ENCODE measurements around the gene CNTNAP2.
"Not testable (repeated sequence)": the region's sequence is repeated elsewhere in the genome, so short reads cannot be mapped to it uniquely, and the experiment has no call there.

The CNTNAP2 gene

DNA sequence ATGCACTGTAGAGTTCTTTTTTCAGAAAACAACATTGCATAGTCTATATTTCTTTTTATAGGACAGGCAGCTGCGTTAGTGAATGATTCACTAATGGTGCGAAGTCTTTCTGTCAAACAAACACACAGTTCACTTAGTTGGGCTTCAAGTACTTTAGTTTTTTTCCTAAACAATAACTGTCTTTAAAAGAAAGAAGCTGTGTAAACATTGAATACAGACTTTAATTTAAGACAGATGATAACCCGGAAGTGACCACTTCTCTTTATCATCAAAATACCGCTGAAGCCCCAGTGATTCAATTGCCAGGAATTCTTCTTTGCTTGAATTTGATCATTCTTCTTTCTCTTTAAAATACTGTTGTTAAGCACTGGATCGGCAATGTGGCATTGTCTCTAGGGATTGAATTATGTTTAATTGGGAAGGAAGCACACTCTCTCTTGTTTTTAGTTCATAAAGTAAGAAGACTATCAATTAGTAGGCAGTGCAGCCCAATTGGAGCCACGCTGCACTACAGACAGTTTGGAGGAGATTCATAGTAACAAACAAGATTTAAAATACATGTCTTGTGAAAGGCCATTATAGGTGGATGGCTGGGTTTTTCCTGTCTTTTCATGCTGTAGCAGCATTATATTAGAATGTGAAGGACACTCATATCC lies 30.4 kb downstream of the CNTNAP2 start:
- in situ Hi-C loops (cut with HindIII; ENCODE audit: low sequenced_read_pairs), result no loop called here

DNA sequence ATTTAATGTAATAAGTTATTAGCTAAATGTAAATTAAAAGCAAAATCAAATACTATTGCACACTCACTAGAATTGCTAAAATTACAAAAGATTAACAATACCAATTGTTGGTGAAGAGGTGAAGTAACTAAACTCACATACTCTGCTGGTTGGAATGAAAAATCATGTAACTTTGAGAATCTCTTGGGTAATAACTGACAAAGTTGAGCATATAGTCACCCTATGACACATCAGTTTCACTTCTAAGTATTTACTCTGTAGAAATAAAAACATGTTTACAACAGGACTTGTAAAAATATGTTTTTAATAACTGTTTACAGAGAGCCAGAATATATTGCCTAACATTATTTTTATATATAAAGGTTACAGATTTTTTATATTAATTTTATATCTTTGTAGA lies 33.6 kb downstream of the CNTNAP2 start:
- in situ Hi-C loops (cut with HindIII; ENCODE audit: low sequenced_read_pairs), result no loop called here

DNA sequence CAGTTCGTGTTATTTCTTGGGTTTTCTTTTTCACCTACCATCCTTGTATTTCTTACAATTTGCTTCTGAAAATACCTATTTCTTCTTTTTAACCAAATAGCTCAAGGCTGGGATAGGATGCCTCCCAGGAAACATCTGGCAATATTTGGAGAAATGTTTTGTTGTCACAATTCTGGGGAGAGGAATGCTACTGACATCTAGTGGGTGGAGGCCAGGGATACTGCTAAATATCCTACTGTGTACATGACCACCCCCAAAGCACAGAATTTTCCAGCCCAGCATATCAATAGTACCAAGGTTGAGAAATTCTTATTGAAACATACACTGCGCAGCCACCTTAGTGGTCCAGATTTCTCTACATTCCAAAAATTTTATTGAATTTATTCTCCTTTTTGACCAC lies 55.5 kb downstream of the CNTNAP2 start:
- in situ Hi-C loops (cut with HindIII; ENCODE audit: low sequenced_read_pairs), result no loop called here

DNA sequence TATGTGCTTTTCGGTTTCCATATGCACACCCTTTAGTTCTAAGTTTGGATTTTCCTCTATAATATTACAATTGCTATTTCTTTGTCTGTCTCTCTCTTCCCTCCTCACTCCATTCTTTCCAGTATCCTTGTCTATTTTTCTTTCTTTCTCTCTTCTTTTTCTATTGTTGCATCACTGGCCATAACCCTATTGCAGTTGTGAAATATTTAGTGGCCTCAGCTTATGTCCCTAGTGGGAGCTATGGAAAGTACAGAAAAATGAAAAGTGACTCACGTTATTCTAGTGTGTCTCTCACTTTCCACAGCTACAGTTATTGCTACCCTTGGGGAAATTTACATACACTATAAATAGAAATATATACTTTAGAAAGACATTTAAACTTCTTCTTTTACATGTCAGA lies 59.1 kb downstream of the CNTNAP2 start:
- in situ Hi-C loops (cut with HindIII; ENCODE audit: low sequenced_read_pairs), result no loop called here

DNA sequence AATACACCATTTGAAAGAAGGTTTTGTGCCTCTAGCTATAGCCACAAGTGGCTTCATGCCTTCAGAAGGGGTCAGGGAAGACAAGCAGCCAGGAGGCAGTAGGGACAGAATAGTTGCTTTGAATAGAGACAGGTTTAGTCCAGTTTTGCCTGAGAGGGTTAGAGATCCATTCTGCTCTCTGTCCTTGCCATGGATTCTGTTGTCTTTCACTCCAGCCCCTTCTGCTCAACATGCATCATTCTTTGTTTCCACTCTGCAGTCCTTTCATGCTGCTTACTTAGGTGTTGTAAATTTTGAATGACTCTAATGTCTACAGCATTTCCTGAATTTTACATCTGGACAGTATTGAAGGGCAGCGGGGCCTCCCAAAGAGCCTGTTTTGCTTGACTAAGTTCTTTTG lies 60.3 kb downstream of the CNTNAP2 start:
- in situ Hi-C loops (cut with HindIII; ENCODE audit: low sequenced_read_pairs), result no loop called here

DNA sequence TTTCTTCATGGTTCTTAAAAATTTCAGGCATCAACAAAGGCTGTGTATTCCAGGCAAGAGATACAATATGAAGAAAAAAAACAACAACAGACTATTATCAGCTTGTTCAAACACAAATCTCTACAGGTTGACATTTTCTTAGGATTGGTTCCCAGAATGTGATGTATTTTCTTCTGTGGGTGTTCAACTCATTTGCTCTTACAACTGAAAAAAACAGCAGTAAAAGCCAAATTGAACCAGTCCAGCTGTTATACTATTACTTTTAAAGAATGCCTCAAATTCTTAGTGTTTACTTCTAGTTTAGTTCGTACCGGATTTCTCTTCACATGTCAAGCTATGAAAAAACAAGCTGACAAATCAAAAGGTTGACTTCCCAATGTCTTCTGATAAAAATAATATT lies 60.7 kb downstream of the CNTNAP2 start:
- in situ Hi-C loops (cut with HindIII; ENCODE audit: low sequenced_read_pairs), result no loop called here

DNA sequence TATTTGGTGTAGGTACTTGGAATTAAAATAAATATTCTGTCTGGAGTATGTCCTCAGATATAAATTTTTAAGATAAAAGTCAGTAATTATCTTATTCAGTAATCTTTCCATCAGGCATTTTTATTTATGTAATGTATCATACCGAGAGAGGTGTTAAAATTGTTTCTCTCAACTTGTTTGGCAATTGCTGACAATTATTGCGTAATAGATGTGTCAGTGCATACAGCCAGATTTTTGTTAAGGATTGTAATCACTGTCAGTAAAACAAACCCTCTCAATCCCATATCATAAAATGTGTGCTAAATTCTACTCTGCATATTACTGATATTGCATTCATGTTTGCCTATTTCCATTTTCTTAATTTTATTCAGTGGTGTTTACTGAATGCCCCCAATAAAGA lies 69.2 kb downstream of the CNTNAP2 start:
- in situ Hi-C loops (cut with HindIII; ENCODE audit: low sequenced_read_pairs), result no loop called here

DNA sequence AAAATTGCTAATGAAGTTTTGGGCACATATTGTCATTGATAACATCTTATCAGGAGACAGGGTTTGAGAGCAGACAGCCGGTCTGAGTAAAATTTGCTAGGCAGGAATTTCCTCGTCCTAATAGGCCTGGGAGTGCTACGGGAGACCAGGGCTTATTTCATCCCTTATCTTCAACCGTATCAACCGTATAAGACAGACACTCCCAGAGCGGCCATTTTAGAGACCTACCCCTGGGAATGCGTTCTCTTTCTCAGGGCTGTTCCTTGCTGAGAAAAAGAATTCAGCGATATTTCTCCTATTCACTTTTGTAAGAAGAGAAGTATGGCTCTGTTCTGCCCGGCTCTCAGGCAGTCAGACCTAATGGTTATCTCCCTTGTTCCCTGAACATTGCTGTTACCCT lies 74.8 kb downstream of the CNTNAP2 start:
- in situ Hi-C loops (cut with HindIII; ENCODE audit: low sequenced_read_pairs), result not testable (repeated sequence)

DNA sequence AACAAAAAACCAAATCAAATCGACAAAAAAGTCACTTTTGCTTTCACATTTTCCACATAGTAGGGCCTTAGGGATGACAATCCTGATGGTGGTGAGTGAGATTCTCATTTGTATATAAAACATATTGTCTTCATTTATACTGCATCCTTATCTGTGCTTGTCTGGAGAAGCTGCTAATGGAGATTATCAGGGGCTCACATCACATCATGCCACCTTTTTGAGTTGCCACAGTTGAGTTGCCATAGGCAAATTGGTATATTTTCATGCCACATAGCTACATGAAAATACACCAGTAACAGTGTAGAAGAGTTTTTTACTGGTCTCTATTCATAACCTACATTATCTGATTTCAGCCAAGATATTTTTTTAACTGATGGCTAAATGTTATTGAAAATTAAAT lies 85.3 kb downstream of the CNTNAP2 start:
- in situ Hi-C loops (cut with HindIII; ENCODE audit: low sequenced_read_pairs), result no loop called here

DNA sequence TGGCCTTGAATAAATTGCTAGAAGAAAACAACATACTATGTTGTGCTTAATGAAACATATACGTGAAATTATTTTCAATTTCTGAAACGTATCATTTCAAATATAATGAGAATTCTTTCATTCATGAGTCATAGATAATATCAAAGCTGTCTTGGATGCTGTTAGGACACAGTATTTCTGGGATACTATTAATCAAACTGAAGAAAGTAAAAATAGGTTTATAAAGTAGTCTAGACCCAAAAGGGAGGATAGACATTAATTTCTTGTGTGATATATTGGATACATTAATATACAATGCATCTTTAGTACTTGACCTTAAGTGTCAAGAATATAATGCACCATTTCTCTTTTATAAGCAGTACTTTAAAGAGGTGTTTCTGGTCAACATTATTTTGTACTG lies 89.7 kb downstream of the CNTNAP2 start:
- in situ Hi-C loops (cut with HindIII; ENCODE audit: low sequenced_read_pairs), result no loop called here

DNA sequence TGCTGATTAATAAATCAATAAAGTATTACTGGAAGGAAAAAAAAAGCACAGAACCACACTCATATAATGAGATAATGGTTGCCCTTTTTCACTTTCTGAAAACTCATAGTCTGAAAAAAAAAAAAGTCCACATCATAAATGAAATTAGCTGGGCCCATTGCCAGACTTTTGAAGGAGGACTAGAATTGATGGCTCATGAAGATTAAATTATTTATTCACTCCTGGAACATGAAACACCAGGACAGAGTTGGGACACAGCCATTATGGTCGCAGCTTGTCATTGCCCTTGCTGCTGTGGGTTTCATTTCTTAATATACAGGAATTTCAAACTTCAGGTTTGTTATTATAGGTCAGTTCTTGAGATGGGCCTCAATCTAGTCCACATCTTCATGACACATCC lies 91.9 kb downstream of the CNTNAP2 start:
- in situ Hi-C loops (cut with HindIII; ENCODE audit: low sequenced_read_pairs), result no loop called here

DNA sequence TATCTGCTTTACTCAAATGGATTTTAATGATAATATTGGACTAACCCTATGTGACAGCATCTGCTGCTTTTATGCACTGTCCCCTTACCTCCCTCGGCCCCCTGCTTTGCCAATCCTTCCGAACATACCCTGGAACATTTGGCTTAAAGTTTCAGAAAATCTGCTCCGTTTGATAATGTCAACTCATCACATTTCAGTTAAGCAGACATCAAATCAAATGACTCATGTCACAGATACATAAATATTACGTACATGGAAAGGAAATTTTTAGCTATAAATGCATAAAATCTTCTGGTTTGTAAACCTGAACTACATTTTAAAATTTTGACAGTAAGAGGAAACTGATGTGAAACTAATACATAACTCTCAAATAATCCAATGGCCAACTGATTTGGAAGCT lies 98.2 kb downstream of the CNTNAP2 start:
- in situ Hi-C loops (cut with HindIII; ENCODE audit: low sequenced_read_pairs), result no loop called here

DNA sequence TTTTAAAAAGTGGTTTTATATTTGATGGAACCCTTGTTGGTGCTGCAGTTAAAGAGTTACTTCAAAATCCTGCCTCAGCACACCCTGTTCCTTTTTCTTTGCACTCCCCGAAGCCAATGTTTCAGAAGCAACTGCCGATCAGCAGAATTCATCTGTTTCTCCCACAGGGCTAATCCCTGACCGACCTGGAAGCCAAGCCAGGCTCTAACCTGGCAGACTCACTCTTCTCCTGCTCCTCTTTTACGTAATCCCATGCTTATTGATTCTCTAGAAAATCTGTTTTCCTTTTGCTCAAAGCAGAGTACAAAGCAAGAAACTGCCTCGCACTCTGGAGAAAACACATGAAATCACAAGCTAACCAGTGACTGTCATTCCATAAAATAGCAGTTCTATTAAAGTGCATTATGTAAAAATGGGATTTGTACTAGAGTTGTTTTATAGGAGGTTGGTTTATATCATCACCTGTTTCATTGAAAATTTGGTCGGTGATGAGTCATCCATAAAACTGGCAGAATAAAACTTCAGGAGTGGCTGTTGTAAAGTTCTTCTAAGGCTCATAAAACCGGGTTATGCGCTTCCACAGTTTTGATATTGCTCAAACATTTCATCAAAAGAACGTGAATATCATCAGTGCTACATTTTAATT lies 99.9 kb downstream of the CNTNAP2 start:
- in situ Hi-C loops (cut with HindIII; ENCODE audit: low sequenced_read_pairs), result no loop called here

DNA sequence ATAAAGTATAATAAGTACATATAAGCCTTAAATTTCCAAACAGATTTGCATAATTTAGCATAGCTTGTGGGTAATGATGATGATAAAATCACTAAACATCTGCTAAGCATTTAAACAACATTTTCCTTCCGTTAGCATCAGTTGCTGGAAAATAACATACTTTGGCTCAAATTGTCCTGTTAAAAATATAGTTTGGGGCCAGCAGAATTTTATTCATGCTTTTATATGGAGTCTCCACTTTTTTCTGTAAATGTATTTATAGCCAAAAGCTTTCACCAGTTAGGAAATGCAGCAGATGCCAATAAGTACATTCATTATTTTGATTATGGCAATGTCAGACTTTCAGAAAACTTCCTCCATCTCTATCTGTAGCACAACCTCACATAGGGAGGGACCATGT lies 107.2 kb downstream of the CNTNAP2 start:
- in situ Hi-C loops (cut with HindIII; ENCODE audit: low sequenced_read_pairs), result no loop called here

DNA sequence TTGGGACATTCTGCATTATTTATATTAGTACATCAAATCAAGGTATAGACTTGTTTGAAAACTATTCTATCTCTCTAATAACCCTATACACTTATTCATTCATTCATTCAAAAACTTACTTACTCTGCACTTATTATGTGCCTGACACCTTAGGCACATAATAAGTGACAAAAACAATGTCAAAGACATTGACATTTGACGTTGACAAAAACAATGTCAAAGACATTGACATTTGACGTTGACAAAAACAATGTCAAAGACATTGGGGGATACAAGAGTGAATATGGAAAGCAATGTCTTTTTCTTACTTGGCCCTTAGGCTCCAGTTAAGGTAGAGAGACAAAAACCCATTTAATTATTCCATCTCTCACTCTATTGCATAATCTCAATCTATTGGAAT lies 116.0 kb downstream of the CNTNAP2 start:
- in situ Hi-C loops (cut with HindIII; ENCODE audit: low sequenced_read_pairs), result no loop called here

DNA sequence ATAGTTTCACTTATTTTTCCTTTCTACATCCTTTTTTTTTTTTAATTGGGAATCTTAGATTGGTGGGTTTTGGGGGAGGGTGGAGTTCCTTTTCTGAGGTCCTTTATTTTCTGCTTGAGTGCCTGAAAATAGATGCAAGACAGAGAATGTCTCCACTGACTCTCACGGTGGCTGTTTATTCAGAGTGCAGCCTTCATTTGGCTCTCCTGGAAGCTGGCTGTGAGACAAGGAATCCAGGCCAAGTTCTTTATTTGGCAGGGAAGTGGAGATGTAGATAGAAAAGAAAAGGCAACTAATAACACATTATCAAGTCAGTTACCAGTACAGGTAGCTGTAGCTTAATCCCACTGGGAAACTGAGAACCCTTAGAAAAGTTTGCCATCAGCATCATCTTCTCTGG lies 118.6 kb downstream of the CNTNAP2 start:
- in situ Hi-C loops (cut with HindIII; ENCODE audit: low sequenced_read_pairs), result no loop called here

DNA sequence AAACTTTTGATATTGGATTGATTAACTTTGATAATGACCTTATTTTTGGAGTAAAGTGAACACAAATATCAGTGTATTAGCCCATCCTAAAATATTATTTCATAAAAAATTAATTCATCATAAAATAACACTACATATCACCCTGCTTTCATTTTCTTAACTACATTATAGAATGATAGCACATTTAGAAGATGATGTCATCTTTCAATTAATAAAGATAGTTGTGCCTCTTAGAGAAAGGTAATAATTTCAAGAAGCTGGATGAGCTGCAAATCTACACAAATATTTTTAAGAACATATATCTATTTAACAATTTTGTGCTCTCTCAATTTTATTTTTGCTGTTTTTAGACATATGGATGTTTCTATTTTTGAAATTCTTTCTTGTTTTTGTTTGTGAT lies 126.1 kb downstream of the CNTNAP2 start:
- in situ Hi-C loops (cut with HindIII; ENCODE audit: low sequenced_read_pairs), result no loop called here

DNA sequence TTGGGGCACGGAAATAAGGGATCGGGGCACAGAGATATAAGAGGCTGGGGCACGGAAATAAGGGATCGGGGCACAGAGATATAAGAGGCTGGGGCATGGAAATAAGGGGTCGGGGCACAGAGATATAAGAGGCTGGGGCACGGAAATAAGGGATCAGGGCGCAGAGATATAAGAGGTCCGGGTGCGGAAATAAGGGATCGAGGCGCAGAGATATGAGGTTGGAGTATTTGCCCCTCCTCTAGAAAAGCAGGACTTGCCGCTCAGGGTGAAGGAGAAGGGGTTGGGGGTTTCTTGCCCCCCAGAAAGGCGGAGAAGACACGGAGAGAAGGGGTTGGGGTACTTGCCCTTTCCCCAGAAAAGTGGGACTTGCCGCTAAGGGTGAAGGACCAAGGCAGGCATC lies 131.4 kb downstream of the CNTNAP2 start:
- in situ Hi-C loops (cut with HindIII; ENCODE audit: low sequenced_read_pairs), result not testable (repeated sequence)

DNA sequence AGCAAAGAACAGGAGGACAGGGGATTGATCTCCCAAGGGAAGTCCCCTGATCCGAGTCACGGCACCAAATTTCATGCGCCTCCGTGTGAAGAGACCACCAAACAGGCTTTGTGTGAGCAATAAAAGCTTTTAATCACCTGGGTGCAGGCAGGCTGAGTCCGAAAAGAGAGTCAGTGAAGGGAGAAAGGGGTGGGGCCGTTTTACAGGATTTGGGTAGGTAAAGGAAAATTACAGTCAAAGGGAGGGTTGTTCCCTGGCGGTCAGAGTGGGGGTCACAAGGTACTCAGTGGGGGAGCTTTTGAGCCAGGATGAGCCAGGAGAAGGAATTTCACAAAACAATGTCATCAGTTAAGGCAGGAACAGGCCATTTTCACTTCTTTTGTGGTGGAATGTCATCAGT lies 132.1 kb downstream of the CNTNAP2 start:
- in situ Hi-C loops (cut with HindIII; ENCODE audit: low sequenced_read_pairs), result not testable (repeated sequence)

DNA sequence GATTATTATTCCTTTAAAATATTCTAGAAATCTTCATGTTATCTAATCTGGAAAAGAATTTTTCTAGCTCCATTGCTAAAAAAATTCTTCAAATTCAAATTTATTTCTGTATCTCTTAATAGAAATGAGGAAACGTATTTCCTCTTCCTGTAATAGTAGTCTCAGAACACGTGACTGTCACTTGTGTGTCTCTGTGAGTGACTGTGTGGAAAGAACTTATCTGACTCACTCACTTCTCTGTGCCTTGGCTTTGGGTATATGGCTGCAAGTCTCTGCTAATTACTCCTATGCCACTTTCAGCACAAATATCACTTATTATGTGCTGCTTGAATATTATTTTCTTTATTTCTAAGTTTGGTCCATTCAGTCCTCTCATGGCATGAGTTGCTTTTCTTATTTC lies 132.7 kb downstream of the CNTNAP2 start:
- in situ Hi-C loops (cut with HindIII; ENCODE audit: low sequenced_read_pairs), result no loop called here

DNA sequence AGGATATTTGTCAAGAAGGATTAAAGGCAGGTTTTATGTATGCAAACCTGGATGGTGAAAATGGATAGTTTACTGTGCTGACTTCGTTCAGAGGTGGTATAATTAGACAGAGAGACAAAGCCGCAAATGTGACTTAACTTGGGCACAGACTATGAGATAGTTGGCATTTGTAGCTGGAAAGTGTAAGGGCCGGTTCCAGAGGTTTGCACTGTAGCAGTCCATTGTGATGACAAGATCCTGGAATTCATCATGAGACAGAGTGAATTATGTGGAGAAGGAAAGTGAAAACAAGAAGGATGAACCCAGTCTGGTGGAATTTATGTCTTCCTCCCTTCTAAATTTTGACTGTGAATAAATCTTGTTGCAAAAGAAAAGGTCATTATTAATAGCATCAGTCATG lies 139.0 kb downstream of the CNTNAP2 start:
- in situ Hi-C loops (cut with HindIII; ENCODE audit: low sequenced_read_pairs), result no loop called here

DNA sequence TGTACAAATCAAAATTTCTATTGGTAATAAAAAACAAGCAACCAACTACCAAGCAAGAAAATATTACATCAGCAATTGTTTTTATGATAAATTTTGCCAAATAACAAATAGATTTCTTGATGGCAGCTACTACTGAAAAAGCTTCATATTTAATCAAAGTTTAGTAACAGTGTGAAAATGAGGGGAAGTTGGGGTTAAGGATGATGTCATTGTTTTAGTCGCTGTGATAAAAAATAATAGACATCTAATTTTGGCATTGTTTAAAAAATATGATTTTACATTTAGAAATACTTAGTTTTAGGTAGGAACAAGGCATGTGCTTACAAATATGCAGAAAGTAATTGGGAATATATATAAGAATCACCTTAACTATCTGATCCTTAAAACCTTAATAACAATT lies 145.9 kb downstream of the CNTNAP2 start:
- in situ Hi-C loops (cut with HindIII; ENCODE audit: low sequenced_read_pairs), result no loop called here

DNA sequence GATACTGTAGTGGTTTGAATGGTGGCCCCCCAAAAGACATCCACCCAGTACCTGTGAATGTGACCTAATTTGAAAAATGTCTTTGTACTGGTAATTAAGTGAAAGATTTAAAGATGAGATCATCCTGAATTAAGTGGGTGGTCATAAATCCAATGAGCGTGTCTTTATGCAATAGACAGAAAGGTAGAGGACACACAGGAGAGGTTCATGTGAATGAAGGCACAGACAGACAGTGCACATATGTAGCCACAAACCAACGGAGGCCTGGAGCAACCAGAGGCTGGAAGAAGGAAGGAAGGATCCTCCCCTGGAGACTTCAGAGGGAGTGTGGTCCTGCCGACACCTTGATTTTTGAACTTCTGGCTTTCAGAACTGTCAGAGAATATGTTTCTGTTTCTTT lies 160.3 kb downstream of the CNTNAP2 start:
- in situ Hi-C loops (cut with HindIII; ENCODE audit: low sequenced_read_pairs), result no loop called here
